GM12891 (cell line): ENCODE data around the gene DBNDD2.

Experiments used
- PAX5 ChIP-seq: IDR thresholded peaks from 2 replicates; pipeline ENCODE4 v1.6.1; 2011; ENCODE audit warnings: low read length, moderate library complexity, mild to moderate bottlenecking; ENCODE audit not compliant: insufficient read depth, severe bottlenecking
- POLR2A ChIP-seq: IDR thresholded peaks from 2 replicates; pipeline ENCODE4 v1.6.1; 2011; ENCODE audit warnings: low read depth, low read length, control low read depth
- POLR2AphosphoS5 ChIP-seq: IDR thresholded peaks from 2 replicates; pipeline ENCODE4 v1.6.1; 2011; ENCODE audit warnings: low read depth, low read length, control low read depth
- POU2F2 ChIP-seq: IDR thresholded peaks from 2 replicates; pipeline ENCODE4 v1.6.1; 2011; ENCODE audit warnings: low read depth, mild to moderate bottlenecking, control low read depth, low read length, moderate library complexity
- SPI1 ChIP-seq: IDR thresholded peaks from 2 replicates; pipeline ENCODE4 v1.6.1; 2011; ENCODE audit warnings: low read depth, low read length, control low read depth
- TAF1 ChIP-seq: IDR thresholded peaks from 2 replicates; pipeline ENCODE4 v1.6.1; 2011; ENCODE audit warnings: low read depth, low read length, control low read depth

GRCh38 chr20:45362804-45363610 is 45.1 kb upstream of the DBNDD2 start, which contains the start of gene SYS1:
- TF ChIP-seq POLR2AphosphoS5 (peak; percentile 84), POLR2A (peak; percentile 85), SPI1 (peak; percentile 66), TAF1 (peak; percentile 55; the same call in 1 of the 2 replicates), POU2F2 (no peak; the same call in 1 of the 2 replicates), PAX5 (no peak)
